Breast epithelium (tissue), 4 donors: ENCODE measurements around the gene PXDC1. TPM values are rescaled to one million over a fixed set of nuclear protein-coding genes. Genes with fewer than 3 reads are reported as not detected.

ENCODE experiments used
- DNase-seq, 2 donors: peaks; one replicate each; pipeline ENCODE4 v3.0.0-alpha.2; 2019; ENCODE audit warnings: low spot score in 2 of 2
- H3K27ac ChIP-seq, 2 donors: fragments of 200-600 bp; sonication (generic) in 1 of 2; one replicate each; pipeline ENCODE4 v1.5.1; 2016 to 2019; ENCODE audit warnings: mild to moderate bottlenecking in 1 of 2
- H3K27me3 ChIP-seq, 2 donors: fragments of 200-600 bp; sonication (generic) in 1 of 2; one replicate each; pipeline versions ENCODE4 v1.5.1 to v1.6.0; 2017 to 2019; ENCODE audit warnings: control low read depth in 1 of 2, mild to moderate bottlenecking in 1 of 2
- H3K36me3 ChIP-seq: fragments of 200-600 bp; one replicate; pipeline ENCODE4 v1.5.1; 2019
- H3K4me1 ChIP-seq, 2 donors: fragments of 200-600 bp; sonication (generic); one replicate each; pipeline ENCODE4 v1.5.1; 2016 to 2019; ENCODE audit warnings: control low read depth in 1 of 2
- H3K4me3 ChIP-seq, 3 donors: fragments of 200-600 bp; sonication (generic); 1 replicate in 2 of 3; 2 replicates in 1 of 3; pipeline ENCODE4 v1.5.1; 2016 to 2019; ENCODE audit warnings: mild to moderate bottlenecking in 3 of 3, moderate library complexity in 2 of 3
- H3K9me3 ChIP-seq, 2 donors: fragments of 200-600 bp; sonication (generic) in 1 of 2; one replicate each; pipeline ENCODE4 v1.5.1; 2016 to 2019; ENCODE audit warnings: control low read depth in 1 of 2
- POLR2A ChIP-seq: fragments of 450-650 bp; IDR thresholded peaks from one replicate; pipeline ENCODE4 v1.6.1; 2016; ENCODE audit warnings: antibody characterized with exemption, mild to moderate bottlenecking, moderate library complexity
- POLR2AphosphoS5 ChIP-seq, 3 donors: sonication (generic); formaldehyde crosslinking; IDR thresholded peaks; one replicate each; pipeline ENCODE4 v1.6.1; 2017; ENCODE audit warnings: antibody characterized with exemption in 3 of 3
- intact Hi-C: fragments of 100-400 bp; cut with DNase I; formaldehyde crosslinking; loops from one replicate; pipeline ENCODE4 v1.15.1; 2023; ENCODE audit warnings: low total_unique reads
- total RNA-seq, 3 donors: library from RNA; depleted of rRNA; stranded (reverse); fragments of >200 nt; gene quantifications; one replicate each; pipeline ENCODE4 v1.1.0, GENCODE V29; 2016
- TF ChIP-seq, protein P1 (sequence below), 3 donors: fragments of 450-650 bp; IDR thresholded peaks; one replicate each; pipeline ENCODE4 v1.5.1; 2016 to 2017; ENCODE audit warnings: antibody characterized with exemption in 3 of 3, mild to moderate bottlenecking in 3 of 3, moderate library complexity in 3 of 3

PXDC1 gene
- total RNA-seq, 3 donors from 2014 or later: 86.2 to 122 (median 88.0) TPM

GRCh38 chr6:3732345-3733141, 19.0 kb downstream of the PXDC1 start:
- peak; percentile 68 to 87 for DNase-seq

DNA sequence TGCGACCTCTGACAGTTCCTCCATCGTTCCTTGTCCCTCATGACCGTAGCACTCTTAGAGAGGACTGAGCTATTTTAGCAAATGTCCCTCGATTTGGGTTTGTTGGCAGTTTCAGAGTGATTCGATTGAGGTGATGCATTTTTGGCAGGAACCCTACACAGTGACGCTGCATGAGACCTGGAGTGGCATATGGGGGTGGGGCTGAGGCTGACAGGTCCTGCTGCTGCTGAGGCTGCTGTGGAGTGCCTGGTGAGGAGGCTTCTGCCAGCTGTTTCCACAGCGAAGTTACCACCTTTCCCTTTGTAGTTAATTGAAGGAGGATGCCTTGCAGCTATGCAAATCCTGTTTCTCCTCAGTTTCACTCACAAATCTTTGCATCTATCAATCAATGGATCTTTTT, 19.8 kb downstream of the PXDC1 start:
- H3K9me3 ChIP-seq: no peaks in the 10 kb centered on the region
- H3K27me3 ChIP-seq: no peaks in the 10 kb centered on the region
- H3K36me3 ChIP-seq: peaks cover 5% of the 10 kb centered on the region
- H3K4me1 ChIP-seq: peaks cover 0 to 9% of the 10 kb centered on the region in 2 donors
- DNase-seq: peak in 1 of 2 donors; percentile 52
- TF ChIP-seq POLR2AphosphoS5 (IDR thresholded peaks at IDR 0.05) (no peak), POLR2A (no peak)
- H3K27ac ChIP-seq: no peak overlapping the region
- H3K4me3 ChIP-seq: no peak overlapping the region
- intact Hi-C loops: loop anchor here (5.0 kb wide), 1 partner anchor 454 kb away; no protein-coding TSS in a partner anchor

More at GRCh38 chr6:3732345-3733141, 19.0 kb downstream of the PXDC1 start:
- Histone ChIP-seq H3K4me1 (peaks cover 0 to 9% of the 10 kb centered on the region in 2 donors), H3K9me3 (no peaks in the 10 kb centered on the region), H3K27me3 (no peaks in the 10 kb centered on the region), H3K4me3 (no peak overlapping the region), H3K27ac (peak overlapping the region in 1 of 2 donors; percentile 28), H3K36me3 (peaks cover 5% of the 10 kb centered on the region)
- TF ChIP-seq, protein P1, sequence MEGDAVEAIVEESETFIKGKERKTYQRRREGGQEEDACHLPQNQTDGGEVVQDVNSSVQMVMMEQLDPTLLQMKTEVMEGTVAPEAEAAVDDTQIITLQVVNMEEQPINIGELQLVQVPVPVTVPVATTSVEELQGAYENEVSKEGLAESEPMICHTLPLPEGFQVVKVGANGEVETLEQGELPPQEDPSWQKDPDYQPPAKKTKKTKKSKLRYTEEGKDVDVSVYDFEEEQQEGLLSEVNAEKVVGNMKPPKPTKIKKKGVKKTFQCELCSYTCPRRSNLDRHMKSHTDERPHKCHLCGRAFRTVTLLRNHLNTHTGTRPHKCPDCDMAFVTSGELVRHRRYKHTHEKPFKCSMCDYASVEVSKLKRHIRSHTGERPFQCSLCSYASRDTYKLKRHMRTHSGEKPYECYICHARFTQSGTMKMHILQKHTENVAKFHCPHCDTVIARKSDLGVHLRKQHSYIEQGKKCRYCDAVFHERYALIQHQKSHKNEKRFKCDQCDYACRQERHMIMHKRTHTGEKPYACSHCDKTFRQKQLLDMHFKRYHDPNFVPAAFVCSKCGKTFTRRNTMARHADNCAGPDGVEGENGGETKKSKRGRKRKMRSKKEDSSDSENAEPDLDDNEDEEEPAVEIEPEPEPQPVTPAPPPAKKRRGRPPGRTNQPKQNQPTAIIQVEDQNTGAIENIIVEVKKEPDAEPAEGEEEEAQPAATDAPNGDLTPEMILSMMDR (IDR thresholded peaks at IDR 0.05): peak; percentile 72 to 88 (median 86)
- TF ChIP-seq POLR2AphosphoS5 (IDR thresholded peaks at IDR 0.05): peak in 1 of 3 donors; percentile 44
- TF ChIP-seq POLR2A: no peak
- intact Hi-C loops: loop anchor here (5.0 kb wide), 1 partner anchor 455 kb away; no protein-coding TSS in a partner anchor

DNA sequence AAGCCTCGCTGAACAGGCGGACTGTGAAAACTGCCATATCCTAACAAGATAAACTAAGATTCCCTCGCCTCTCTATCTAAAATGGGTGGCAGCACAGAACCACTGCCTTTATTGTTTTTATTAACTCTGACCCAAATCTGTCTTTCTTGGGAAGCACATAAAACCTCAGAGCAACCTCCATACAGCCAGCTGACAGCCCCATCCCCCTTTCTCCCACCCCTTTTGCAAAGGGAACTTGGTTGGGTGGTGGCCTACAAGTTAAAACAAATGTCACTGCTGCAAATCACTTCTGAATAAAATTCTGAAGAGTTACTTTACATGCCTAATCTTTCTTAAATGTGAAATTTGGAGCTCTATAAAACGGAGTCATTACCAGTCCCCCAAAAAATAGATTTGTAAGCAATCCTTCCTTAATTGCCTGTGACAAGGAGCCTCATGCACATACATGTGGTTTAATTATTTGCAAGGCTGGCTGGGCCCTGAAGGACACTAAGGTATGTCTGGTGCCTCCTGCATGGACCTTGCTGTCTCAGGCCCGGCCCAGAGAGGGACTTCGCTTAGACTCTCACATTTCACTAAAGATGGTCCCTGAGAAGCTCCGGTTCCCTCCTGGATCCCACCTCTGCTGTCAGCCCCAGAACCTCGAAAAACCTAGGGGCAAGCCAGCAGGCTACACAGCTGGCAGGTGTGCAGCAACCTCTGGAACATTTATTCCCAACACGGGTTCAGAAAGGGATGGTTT, 21.7 kb downstream of the PXDC1 start:
- peak in 1 of 2 donors; percentile 30 for DNase-seq
- H3K27ac ChIP-seq: no peak overlapping the region
- no peaks in the 10 kb centered on the region for H3K36me3 ChIP-seq
- no peaks in the 10 kb centered on the region for H3K27me3 ChIP-seq
- no peak for TF ChIP-seq POLR2A
- TF ChIP-seq, protein P1 (IDR thresholded peaks at IDR 0.05): no peak
- no peak overlapping the region for H3K4me3 ChIP-seq
- H3K4me1 ChIP-seq: peaks cover 0 to 9% of the 10 kb centered on the region in 2 donors
- no peaks in the 10 kb centered on the region for H3K9me3 ChIP-seq
- intact Hi-C loops: loop anchor here (5.0 kb wide), 1 partner anchor 452 kb away; no protein-coding TSS in a partner anchor

DNA sequence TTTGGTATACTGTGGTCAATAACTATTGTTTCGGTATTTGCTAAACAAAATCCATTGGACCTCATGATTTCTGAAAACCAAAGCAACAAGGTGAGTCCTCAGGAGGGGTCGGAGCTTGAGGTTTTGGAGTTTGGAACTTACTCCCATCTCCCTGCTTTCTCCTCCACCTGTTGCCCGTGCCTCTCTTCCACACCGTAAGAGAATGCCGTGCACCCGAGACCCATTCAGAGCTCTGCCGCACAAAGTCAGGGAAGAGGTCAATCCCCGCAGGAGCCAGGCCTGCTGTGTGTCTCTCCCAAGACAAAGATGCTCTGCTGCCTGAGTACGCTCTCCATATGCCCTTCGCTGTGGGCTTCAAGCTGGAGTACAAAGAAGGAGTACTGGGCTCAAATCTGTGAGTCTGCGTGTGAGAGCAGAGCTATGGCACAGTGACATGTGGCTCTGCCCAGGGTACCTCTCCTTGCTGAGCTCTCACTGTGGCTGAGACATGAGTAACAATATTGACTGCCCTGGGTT, 23.9 kb downstream of the PXDC1 start:
- Histone ChIP-seq H3K4me3 (no peak overlapping the region), H3K36me3 (no peaks in the 10 kb centered on the region), H3K27ac (no peak overlapping the region), H3K4me1 (peaks cover 0 to 7% of the 10 kb centered on the region in 2 donors), H3K27me3 (no peaks in the 10 kb centered on the region), H3K9me3 (no peaks in the 10 kb centered on the region)
- TF ChIP-seq, protein P1 (IDR thresholded peaks at IDR 0.05): no peak
- no peak for TF ChIP-seq POLR2AphosphoS5 (IDR thresholded peaks at IDR 0.05)
- no peak for DNase-seq
- intact Hi-C loops: no loop called here

GRCh38 chr6:3727036-3727435, 24.5 kb downstream of the PXDC1 start:
- Histone ChIP-seq H3K27me3 (no peaks in the 10 kb centered on the region), H3K4me1 (peaks cover 0 to 1% of the 10 kb centered on the region in 2 donors), H3K27ac (peak overlapping the region in 1 of 2 donors; percentile 78), H3K36me3 (no peaks in the 10 kb centered on the region), H3K4me3 (no peak overlapping the region), H3K9me3 (no peaks in the 10 kb centered on the region)
- DNase-seq: no peak
- no peak for TF ChIP-seq POLR2A
- TF ChIP-seq, protein P1 (IDR thresholded peaks at IDR 0.05): no peak
- TF ChIP-seq POLR2AphosphoS5 (IDR thresholded peaks at IDR 0.05): no peak
- intact Hi-C loops: no loop called here
